Peyer's patch (tissue), 4 donors: Measurements from ENCODE around the gene SLU7.

Source experiments
- POLR2A ChIP-seq, 2 donors: fragments of 450-650 bp; IDR thresholded peaks; one replicate each; pipeline ENCODE4 v1.5.1; 2017; ENCODE audit warnings: antibody characterized with exemption in 2 of 2, mild to moderate bottlenecking in 2 of 2, moderate library complexity in 2 of 2
- TF ChIP-seq, protein P1 (sequence below), 6 experiments: fragments of 450-650 bp in 4 of 6; fragments of 200-600 bp in 2 of 6; sonication (generic) in 1 of 6; IDR thresholded peaks; one replicate each; pipeline ENCODE4 v1.5.1; 2017 to 2019; ENCODE audit warnings: antibody characterized with exemption in 6 of 6, mild to moderate bottlenecking in 3 of 6, moderate library complexity in 1 of 6

GRCh38 chr5:160455600-160455999 is 36.7 kb upstream of the SLU7 start:
- TF ChIP-seq, protein P1, sequence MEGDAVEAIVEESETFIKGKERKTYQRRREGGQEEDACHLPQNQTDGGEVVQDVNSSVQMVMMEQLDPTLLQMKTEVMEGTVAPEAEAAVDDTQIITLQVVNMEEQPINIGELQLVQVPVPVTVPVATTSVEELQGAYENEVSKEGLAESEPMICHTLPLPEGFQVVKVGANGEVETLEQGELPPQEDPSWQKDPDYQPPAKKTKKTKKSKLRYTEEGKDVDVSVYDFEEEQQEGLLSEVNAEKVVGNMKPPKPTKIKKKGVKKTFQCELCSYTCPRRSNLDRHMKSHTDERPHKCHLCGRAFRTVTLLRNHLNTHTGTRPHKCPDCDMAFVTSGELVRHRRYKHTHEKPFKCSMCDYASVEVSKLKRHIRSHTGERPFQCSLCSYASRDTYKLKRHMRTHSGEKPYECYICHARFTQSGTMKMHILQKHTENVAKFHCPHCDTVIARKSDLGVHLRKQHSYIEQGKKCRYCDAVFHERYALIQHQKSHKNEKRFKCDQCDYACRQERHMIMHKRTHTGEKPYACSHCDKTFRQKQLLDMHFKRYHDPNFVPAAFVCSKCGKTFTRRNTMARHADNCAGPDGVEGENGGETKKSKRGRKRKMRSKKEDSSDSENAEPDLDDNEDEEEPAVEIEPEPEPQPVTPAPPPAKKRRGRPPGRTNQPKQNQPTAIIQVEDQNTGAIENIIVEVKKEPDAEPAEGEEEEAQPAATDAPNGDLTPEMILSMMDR (IDR thresholded peaks at IDR 0.05): no peak
- TF ChIP-seq POLR2A (IDR thresholded peaks at IDR 0.05): no peak
